T-helper 2 cell treated with Interferon-gamma antibody and Interleukin-4, amounts not matched to agents 100 ng/mL and 5 ng/mL, for 36 hours (primary cell): ENCODE measurements around the gene SULT1A1. TPM values are rescaled to one million over a fixed set of nuclear protein-coding genes. Genes with fewer than 3 reads are reported as not detected.
"Not testable (repeated sequence)": the region's sequence is repeated elsewhere in the genome, so short reads cannot be mapped to it uniquely, and the experiment has no call there.

Experiments used
- intact Hi-C: fragments of 100-400 bp; cut with micrococcal nuclease; formaldehyde crosslinking; loops from one replicate; pipeline ENCODE4 v1.15.1; 2023
- total RNA-seq: library from RNA; stranded (reverse); gene quantifications from 2 replicates; pipeline ENCODE4 v1.2.3, GENCODE V29; 2022

The SULT1A1 gene
- total RNA-seq, 1 donor from 2014 or later = 7.4 TPM

GRCh38 chr16:28608867-28609596 lies 812 bp downstream of the SULT1A1 start:
- intact Hi-C loops = not testable (repeated sequence)

DNA sequence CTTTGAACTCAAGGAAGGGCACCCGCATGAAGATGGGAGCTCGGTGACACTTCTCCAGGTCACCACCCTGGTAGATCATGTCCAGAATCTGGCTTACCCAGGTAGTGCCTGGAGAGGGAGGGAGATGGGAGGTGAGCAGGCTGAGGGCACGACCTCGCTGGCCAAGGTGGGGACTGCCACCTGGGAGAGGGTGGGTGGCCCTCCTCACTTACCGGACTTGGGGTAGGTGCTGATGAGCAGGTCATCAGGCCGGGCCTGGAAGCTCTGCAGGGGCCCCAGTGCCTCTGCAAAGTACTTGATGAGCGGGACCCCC lies 1.4 kb downstream of the SULT1A1 start:
- intact Hi-C loops = not testable (repeated sequence)

DNA sequence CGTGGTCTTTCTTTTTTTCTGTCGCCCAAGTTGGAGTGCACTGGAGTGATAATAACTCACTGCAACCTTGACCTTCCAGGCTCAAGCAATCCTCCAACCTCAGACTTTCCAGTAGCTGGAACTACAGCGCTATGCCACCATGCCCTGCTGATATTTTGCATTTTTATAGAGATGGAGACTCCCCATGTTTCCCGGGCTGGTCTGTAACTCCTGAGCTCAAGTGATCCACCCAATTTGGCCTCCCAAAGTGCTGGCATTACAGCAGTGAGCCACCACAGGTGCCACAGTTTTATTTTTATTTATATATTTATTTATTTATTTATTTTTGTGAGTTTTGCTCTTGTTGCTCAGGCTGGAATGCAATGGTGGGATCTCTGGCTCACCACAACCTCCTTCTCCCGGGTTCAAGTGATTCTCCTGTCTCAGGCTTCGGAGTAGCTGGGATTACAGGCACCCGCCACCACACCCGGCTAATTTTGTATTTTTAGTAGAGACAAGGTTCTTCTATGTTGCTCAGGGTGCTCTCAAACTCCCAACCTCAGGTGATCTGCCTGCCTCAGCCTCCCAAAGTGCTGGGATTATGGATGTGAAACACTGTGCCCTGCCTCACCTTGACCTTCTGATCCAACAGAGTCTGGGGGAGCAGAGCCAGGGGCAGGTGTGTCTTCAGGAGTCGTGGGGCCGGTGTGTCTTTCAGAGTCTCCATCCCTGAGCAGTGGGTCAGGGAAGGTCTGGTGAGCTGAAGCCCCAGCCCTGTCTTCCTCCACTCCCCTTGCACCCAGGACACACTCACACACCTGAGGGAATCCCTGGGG lies 2.0 kb downstream of the SULT1A1 start:
- intact Hi-C loops = not testable (repeated sequence)

DNA sequence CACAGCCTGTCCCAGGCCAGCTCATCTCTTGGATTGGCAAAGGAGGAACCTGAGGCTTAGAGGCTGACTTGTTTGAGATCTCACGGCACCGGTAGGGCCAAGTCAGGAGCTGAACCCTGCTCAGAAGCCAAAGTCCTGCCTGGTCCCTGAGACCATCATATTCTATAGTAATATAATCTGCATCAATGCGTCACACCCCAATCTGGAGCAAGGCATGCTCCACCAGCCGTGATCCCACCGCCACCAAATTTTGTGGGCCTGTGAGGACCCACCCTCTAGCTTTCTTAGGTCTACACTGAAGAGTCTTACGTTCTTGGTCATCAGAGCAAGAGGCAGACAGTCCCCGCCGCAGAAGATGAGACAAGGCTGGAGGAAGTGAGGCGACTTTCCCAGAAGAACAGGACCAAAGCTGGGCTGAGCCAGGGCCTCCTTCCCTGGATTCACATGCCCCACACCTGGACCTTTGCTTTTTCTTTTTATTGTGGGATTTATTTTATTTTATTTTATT lies 2.7 kb downstream of the SULT1A1 start:
- intact Hi-C loops = no loop called here

DNA sequence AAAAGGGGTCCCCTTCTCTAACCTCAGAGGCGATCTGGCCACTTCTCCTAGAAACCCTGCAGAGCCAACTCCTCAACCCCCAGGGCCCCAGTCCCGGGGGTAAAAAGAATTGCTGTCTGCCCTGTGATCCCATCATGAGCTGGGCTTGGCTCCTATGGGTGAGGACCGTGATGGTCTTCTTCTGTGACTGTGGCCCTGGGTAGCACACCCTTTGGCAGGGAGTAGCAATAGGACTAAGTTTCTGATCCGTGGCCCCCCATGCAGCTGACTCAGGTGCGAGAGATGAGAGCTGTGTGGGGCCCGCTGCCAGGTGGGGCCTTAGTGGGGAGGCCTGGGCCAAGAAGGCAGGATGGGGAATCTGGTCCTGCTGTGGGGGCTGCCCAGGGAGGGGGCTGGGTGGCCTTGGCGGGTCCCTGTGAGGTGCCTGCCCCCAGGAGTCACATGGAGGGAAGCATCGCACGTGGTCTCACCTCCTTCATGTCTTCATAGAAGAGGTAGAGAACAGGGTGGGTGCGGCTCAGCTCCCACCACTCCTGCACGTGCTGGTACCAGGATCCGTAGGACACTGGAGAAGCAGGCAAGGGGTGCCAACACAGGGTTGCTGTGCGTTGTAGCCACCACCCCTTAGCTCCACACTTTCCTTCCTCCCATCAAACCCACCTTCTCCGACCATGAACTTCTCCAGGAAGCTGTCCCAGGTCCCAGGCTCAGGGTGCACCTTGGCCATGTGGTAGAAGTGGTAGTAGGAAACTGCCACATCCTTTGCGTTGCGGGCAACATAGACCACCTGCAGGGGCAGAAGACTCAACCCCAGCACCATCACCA lies 3.3 kb downstream of the SULT1A1 start:
- intact Hi-C loops = no loop called here

DNA sequence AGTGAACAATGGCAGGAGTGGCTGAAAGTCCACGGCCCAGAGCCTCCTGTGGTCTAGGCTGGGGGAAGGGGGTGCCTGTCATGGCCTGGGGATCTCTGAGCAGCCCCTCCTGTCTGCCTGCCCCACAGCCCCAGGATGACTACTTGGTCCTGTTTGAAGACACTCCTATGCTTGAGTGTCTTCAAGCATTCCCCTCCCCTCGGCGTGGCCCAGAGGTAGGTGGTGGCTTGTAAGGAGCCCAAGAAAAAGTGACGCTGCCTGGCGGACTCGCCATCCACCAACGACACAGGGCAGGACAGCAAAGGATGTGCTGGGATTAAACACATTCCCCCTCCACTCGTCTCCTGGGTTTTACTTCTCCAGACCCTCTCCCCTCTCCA lies 5.7 kb downstream of the SULT1A1 start:
- intact Hi-C loops = no loop called here

- intact Hi-C loops = no loop called here
These were observed 6.3 kb downstream of the SULT1A1 start for GRCh38 chr16:28603381-28604185.

DNA sequence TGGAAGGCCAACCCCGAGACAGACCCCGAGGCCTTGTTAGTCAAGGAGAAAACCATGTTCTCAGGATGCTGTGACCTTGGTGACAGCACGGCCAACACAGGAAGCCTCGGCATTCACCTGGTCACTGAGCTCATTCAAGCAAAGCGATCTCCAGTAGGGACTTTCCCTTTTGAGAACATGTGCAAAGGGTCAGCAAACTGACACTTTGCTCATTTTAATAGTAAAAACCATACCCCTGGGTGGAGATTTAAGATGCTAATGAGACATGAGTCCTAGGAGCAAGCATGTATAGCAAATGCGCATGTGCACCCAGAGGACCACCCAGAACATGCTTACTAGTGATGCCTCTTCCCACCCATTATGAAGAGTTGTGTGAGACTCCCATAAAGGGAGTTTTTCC lies 7.3 kb downstream of the SULT1A1 start:
- intact Hi-C loops = no loop called here

- intact Hi-C loops = not testable (repeated sequence)
These were observed 7.8 kb downstream of the SULT1A1 start for GRCh38 chr16:28602062-28602461.

DNA sequence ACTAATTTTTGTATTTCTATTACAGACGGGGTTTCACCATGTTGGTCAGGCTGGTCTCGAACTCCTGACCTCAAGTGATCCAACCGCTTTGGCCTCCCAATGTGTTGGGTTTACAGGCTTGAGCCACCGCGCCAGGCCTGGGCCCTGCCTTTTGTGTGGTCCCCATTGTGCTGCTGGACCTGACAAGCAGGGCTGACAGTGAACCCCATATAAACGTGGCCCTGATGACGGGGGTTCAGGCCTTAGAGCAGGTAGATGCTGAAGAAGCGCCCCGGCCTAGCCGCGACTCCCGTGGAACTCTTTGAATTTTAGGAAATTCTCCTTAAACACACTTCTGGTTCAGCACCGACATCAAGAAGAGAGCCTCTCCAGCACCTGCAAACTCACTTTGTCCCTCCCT lies 8.3 kb downstream of the SULT1A1 start:
- intact Hi-C loops = not testable (repeated sequence)

DNA sequence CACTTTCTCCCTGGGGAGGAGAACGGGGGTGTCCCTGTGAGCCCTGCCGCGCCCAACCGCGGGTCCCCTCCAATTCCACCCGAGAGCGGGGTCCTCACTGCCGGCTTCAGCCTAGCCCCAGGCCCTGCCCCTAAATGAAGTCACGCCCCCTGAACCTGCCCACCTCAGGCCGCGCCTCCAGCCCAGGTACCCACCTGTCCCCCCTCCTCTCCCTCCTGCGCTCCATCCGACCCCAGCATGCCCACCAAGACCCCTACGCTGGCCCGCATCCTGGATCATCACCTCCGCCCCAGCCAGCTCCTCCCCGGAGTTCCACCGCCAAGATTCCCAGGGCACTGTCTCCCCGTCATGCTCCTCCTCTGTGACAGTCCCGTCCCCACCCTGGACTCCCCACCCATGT lies 8.9 kb downstream of the SULT1A1 start:
- intact Hi-C loops = not testable (repeated sequence)

DNA sequence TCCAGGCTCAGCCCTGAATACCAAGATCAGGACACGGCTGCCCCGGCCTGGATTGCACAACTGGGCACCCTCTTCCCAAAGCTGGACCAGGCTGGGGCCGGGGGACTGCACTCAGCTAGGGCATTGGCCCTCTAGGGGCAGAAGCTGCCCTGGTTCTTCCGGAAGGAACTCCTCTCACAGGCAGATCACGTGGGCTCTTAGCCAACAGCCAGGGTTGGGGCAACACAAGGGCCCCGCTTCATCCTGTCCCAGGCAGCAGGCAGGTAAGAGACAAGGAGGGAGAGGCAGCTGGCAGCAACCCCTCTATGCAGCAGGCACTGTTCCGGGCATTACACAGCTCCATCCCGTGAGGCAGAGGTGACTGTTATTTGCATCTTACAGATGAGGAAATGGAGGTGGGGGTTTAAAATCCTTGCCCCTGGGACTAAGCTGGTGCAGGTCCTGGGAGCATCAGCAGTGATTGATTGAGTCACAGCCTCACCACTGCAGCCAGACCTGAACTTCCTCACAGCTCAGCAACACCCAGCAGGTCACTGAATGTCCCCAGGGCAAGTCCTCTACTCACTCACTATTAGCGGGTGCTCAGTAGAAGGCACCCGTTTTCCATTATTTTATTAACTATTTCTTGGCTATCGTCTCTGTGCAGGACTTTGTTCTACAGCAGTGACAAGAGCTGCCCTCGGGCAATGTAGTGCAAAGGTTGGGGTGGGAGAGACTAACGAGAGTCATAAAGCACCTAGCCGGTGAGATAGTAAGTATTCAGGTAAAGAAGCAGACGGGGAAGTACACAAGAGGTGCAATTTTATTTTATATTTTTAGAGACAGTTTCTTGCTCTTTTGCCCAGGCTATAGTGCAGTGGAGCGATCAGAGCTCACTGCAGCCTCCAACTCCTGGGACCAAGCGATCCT lies 10.2 kb downstream of the SULT1A1 start:
- intact Hi-C loops = not testable (repeated sequence)

- intact Hi-C loops = no loop called here
These were observed 12.1 kb downstream of the SULT1A1 start for GRCh38 chr16:28597692-28598261.

DNA sequence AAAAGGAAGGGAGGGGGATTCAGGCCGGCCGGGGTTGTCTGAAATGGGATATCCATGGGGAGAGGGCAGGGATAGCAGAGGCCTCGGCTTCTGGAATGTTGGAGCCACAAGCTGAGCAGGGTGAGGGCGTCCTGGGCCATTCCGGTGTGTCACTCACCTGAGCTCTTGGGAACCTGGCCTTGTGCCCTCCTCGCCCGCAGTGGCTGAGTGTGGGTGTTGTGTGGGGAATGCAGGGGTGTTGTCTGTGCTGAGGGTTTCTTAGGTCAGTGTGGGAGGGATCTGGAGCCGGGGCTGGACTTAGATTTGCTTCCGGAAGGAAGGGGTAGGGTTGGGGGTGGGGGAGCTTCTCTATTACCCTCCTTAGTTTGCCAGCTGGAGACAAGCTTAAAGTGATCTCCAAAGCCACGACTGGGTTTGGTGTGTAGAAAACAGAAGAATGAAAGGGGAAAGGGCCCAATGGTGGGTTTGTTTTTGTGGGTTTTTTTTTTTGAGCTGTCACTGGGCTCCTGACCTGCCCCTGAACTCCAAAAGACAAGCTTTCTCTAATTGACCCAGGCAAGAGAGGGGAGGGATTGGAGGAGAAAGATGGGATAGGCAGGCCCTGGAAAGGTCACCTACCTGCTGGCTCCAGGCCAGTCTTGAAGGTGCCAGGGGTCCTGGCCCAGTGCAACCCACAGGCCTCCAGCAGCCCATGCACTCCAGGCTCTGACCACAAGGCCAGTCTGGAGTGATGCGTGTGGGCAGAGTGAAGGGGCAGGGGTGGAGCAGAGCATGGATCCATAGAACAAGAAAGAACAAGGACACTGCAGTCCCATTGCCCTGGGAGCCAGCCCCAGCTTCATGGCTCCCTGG lies 12.8 kb downstream of the SULT1A1 start, which contains the start of gene SULT1A2:
Gene SULT1A2 (minus strand): TSS at position 211 of the 852 bp plus-strand sequence. CDS start 1,120 bp downstream, outside the sequence.
- intact Hi-C loops = no loop called here

GRCh38 chr16:28596115-28596630 lies 13.7 kb downstream of the SULT1A1 start:
- intact Hi-C loops = no loop called here

DNA sequence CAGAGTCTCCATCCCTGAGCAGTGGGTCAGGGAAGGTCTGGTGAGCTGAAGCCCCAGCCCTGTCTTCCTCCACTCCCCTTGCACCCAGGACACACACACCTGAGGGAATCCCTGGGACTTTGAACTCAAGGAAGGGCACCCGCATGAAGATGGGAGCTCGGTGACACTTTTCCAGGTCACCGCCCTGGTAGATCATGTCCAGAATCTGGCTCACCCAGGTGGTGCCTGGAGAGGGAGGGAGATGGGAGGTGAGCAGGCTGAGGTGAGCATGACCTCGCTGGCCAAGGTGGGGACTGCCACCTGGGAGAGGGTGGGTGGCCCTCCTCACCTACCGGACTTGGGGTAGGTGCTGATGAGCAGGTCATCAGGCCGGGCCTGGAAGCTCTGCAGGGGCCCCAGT lies 14.4 kb downstream of the SULT1A1 start:
- intact Hi-C loops = not testable (repeated sequence)

DNA sequence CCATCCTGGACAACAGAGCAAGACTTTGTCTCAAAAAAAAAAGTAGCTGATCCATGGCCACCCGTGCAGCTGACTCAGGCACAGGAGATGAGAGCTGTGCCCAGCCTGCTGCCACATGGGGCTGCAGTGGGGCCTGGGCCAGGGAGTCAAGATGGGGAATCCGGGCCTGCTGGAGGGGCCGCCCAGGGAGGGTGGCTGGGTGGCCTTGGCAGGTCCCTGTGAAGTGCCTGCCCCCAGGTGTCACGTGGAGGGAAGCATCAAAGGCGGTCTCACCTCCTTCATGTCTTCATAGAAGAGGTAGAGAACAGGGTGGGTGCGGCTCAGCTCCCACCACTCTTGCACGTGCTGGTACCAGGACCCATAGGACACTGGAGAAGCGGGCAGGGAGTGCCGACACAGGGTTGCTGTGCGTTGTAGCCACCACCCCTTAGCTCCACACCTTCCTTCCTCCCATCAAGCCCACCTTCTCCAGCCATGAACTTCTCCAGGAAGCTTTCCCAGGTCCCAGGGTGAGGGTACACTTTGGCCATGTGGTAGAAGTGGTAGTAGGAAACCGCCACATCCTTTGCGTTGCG lies 16.8 kb downstream of the SULT1A1 start:
- intact Hi-C loops = no loop called here

DNA sequence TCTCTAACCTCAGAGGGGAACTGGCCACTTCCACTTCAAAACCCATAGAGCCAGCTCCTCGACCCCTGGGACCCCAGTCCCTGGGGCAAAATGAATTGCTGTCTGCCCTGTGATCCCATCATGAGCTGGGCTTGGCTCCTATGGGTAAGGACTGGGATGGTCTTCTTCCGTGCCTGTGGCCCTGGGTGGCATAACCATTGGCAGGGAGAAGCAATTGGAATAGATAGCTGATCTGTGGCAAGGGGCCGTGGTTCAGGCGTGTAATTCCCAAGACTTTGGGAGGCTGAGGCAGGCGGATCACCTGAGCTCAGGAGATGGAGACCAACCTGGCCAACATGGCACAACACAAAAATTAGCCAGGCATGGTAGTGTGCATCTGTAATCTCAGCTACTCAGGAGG lies 17.3 kb downstream of the SULT1A1 start:
- intact Hi-C loops = no loop called here
